C1 segment of cervical spinal cord (tissue), 14 donors: Measurements from ENCODE around the gene SLC7A4.

Source experiments
- DNase-seq, 14 donors: peaks; one replicate each; lab custom pipeline; 2025; lab: John Stamatoyannopoulos, UW

The SLC7A4 gene

DNA sequence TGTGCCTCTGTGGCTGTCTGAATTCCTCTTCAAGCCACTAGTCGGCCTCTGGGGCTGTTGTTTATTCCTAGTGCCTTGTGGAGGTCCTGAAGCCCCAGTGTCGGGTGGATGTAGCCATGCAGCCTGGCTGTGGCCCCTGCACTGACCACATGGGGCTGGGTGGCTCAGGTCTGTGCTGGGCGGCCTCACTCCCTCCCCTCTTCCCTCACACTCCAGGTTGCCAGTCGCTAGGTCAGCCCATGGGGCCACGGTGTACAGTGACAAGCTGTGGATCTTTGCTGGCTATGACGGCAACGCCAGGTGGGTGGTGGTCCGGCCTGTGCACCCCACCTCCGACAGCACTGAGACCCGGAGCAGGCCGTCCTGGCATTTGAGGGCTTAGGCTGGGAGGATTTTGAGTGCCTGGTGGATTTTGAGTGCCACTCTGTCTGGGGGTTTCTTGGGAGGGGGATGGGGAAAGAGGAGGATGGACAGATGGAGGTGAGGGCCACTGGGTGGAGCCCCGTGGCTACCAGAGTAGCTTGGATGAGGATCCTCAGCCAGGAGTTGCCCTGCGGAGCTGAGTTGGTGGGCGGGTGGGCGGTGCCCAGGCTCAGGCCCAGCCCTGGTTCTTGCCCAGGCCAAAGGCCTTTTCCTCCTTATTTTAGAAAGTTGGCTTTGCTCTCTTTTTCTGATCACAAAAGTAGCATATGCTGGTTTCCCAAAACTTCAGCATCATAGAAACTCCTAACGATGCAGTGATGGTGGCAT lies 43.6 kb downstream of the SLC7A4 start:
- DNase-seq = no peak

- DNase-seq = no peak
These were observed 45.0 kb downstream of the SLC7A4 start for GRCh38 chr22:20987375-20987774.

DNA sequence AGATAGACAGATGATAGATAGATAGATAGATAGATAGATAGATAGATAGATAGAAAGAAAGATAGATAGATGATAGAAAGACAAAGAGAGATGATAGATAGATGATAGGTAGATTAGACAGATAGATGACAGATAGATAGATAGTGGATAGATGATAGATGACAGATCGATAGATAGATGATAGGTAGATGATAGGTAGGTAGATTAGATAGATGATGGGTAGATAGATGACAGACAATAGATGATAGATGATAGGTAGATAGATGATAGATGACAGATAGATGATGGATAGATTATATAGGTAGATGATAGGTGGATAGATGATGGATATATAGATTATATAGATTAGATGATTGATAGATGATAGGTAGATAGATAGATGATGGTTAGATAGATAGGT lies 46.0 kb downstream of the SLC7A4 start:
- no peak for DNase-seq

GRCh38 chr22:20985720-20986119 lies 46.6 kb downstream of the SLC7A4 start:
- no peak for DNase-seq

DNA sequence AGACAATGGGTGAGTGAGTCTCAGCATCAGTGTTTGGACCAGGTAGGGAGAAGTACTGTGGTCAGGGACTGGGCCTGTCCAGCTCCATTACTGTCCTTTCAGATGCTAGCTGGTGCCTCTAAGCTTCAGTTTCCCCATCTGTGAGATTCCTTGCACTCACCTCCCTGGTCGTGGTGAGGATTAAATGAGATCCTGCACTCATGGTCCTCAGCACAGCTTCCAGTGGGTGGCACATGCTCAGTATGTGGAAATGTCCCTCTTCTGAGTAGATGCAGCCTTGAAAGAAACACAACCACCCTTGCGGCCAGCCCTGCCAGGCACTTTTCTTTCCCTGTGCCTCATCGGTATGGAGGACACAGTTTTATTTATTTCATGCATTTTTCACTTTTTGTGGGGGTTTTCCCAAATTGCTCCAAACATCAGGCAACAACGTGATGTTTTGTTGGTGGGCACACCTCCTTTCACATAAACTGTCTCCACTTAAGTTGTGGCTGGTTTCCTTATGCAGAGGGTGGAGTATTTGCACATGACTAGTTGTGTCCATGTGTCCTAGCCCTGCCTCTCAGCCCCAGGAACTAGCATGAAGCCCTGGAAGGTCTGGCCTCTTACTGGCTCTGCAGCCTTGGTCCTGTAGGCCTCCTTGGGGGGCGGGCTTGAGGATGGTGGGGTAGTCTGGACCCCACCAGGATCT lies 49.1 kb downstream of the SLC7A4 start:
- DNase-seq = no peak

GRCh38 chr22:20982563-20982882 lies 49.8 kb downstream of the SLC7A4 start:
- DNase-seq = no peak

GRCh38 chr22:20981787-20982562 lies 50.4 kb downstream of the SLC7A4 start, which contains the start of gene LZTR1:
Gene LZTR1, plus strand, starts transcription at chr22:20982297. Its CDS starts 75 bp downstream, at chr22:20982372.
- DNase-seq = peak in 13 of 14 donors; percentile 82 to 98 (median 92)

DNA sequence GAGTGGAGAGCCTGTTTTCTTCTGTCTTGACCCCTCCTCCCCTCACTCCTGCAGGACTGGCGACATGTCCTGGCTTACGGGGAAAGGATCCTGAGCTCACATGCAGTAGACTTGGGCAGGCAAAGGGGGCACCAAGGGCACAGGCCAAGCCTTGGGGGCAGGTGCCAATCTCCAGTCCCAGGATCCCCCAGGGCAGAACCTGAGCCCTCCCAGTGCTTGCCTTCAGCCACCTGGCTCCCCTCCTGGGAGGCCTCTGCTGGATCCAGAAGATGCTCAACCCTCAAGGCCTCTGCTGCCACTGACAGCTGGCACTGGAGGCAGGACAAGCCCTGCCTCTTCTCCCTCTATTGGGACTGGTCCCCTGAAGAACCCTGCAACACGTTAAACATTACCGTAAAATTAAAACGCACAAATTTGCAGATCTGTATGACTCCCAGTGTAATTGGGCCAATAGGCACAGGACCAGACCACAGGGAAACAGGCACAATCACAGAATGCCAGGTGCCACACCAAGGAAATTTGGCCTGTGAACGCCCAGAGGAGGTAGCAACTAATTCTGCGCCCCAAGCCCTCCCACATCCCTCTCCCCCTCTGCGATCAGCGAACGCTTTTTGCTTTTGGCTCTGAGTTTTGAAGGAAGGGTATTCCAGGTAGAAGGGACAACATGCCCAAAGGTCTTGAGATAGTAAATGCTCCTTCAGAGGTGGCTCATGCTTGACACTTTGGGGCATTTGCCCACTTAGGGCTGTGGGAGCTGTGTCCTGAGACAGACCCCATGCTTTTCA lies 51.2 kb downstream of the SLC7A4 start:
- no peak for DNase-seq

GRCh38 chr22:20980523-20980922 lies 51.8 kb downstream of the SLC7A4 start:
- no peak for DNase-seq

- no peak for DNase-seq
These were observed 52.4 kb downstream of the SLC7A4 start for GRCh38 chr22:20979940-20980453.

- DNase-seq = peak in 5 of 14 donors; percentile 17 to 46 (median 31)
These were observed 53.0 kb downstream of the SLC7A4 start for GRCh38 chr22:20979243-20979809.
